Epidermal melanocyte (primary cell): ENCODE measurements around the gene IGF2BP2.
"Not testable (repeated sequence)": the region's sequence is repeated elsewhere in the genome, so short reads cannot be mapped to it uniquely, and the experiment has no call there.

ENCODE experiments used
- DNase-seq: peaks from one replicate; pipeline ENCODE4 v3.0.0; 2011; ENCODE audit warnings: low spot score; ENCODE audit not compliant: insufficient read length

IGF2BP2 gene

DNA sequence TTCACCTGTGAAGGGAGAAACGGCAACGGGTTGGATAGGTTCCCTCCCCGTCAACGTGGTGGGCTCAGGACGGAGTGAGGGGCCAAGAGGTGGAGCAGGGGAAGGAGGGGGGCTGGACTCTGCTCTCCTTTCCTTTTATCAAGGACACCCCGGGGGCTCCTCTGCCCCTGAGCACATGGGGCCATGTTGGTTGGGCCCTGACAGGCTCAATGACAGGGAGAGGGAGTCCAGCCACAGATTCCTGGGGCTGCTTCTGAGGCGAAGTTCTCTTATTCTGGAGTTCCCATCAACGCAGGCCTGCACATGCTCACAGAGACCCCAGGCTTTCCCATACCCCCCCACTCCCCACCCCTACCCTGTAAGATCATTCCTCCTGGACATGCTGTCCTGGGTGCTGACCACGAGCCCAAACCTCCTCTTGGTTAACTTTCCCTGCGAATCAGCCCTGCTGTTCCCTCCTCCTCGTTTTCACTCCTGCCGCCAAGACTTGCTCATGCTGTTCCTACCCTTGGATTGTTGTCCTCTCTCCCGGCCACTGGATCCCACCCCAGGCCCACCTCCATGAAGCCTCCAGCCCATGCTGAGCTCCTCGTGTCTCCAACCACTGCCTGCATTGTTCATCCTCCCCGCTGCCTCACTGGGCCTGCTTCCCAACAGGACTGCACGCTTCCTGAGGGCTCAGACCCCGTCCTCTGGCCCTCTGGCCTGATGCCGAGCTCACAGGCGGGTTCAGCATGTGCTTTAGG lies 177.5 kb downstream of the IGF2BP2 start:
- no peak for DNase-seq

DNA sequence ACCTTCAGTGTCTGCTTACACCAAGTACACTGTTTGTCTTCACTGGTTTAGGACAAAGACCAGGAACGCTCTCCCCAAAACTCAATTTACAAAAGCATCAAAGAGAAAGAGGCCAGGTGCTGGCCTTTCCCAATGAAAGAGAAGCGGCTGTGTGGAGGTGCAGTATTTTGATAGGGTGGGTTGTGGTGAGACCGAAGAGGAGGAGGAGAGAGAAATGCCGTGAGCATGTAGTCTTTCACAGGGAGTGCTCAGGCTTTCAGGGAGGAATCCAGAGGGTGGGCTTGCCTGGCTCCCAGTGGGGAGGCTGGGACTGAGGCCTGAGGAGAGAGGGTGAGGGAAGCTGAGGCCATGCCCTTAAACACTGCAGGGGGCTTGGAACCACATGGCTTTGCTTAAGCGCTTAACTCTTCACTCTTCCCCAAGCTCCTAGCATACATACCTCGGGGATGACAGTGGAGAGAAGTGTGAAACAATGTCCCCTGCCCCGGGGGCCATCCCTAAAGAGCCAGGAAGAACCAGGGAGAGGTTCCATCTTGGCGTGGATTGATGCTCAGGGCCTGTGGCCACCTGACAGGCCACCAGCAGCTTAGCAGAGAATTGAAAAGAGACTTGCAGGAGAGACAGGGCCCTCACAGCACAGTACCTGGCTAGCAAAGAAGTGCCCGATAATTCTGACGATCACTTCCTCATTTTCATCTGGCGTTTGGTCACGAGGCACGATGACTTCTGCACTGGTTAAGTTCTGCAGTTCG lies 178.3 kb downstream of the IGF2BP2 start:
- DNase-seq = no peak

DNA sequence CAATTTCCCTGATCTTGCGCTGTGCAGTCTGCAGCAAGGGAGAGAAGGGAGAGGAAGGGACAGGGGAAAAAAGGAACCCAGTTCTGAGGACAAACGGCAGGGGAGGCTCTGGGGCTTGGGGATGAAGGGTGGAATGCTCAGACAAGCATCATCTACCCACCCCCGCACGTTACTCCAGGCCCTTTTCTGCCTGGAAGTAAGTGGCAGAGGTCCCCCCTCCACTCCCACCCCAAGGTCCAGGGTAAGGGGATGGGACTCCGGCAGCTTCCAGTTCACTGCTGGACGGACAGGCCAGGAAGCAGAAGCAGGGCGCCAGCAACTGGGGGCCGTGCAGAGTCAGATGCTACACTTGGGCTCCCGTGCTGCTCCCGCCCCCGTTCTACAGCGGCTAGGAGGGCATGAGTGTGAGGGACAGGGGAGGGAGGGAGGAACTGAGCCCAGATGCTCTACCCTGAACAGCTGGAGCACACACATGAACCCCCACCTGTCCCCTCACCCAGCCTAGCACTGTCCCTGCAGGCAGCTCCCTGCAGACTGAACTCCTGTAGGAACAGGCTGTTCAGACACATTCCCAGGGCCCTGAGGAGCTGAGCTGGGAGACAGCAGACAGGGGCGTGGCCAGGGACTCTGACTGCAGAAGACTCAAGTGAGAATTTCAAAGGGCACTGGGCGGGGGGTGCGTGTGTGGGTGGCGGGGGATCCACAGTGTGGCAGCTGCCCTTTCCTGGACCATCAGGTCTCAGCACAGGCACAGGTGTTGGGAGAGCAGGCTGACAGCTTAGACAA lies 179.1 kb downstream of the IGF2BP2 start:
- no peak for DNase-seq

DNA sequence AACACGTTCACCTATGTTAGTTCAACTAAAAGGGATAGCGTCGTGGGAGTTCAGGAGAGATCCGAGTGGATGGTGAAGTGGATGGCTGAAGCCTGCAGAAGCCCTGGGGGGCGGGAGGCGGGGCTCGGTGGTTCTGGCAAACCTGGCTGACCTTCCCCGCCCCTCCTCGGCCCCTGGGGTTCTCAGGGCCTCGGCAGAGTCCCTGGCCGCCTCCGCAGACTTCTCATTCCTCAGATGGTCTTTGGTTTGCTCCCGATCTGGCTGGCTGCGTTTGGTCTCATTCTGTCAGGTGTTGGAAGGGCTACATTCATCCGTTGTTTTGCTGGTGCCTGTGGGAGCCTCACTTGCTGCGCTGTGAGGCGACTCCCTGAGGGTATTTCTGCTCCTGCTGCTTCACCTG lies 179.7 kb downstream of the IGF2BP2 start:
- not testable (repeated sequence) for DNase-seq

DNA sequence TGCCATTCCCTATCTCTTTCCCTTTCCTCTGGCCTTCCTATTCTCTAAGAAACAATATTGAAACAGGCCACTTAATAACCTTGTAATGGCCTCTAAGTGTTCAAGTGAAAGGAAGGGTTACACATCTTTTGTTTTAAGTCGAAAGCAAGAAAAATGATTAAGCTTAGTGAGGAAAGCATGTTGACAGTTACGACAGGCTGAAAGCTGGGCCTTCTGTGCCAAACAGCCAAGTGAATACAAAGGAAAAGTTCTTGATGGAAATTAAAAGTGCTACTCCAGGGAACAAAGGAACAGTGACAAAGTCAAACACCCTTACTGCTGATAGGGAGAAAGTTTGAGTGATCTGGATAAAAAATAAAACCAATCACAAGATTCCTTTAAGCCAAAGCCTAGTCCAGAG lies 184.5 kb downstream of the IGF2BP2 start:
- no peak for DNase-seq

DNA sequence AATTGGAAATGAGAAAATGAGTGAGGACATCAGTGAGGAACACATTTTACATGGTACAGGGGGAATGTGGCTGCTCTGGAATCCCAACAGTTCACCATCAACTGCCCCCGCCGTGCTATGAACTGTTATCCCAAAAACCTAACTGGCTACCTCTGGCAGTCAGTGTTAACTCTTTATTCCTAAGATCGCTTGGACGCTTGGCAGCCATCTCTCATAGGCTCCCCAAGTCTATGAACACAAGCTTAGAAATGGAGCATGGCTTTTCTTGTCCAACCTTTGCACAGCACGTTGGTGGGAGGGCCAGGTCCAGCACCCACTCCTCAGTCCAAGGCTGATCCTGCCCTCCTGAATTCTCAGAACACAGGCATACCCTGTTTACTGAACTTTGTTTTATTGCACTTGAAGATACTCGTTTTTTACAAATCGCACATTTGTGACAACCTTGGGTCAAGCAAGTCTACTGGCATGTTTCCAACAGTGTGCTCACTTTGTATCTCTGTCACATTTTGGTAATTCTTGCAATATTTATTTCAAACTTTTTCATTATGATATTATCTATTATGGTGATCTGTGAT lies 185.1 kb downstream of the IGF2BP2 start:
- DNase-seq = no peak

DNA sequence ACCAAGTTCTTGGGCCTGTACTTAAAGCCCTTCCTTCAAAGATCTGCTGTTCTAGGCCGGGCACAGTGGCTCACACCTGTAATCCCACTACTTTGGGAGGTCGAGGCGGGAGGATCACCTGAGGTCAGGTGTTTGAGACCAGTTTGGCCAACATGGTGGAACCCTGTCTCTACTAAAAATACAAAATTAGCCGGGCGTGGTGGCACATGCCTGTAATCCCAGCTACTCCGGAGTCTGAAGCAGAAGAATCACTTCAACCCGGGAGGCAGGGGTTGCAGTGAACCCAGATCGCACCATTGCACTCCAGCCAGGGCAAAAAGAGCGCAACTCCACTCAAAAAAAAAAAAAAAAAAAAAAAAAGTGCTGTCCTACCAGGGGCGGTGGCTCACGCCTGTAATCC lies 186.2 kb downstream of the IGF2BP2 start:
- DNase-seq = not testable (repeated sequence)

DNA sequence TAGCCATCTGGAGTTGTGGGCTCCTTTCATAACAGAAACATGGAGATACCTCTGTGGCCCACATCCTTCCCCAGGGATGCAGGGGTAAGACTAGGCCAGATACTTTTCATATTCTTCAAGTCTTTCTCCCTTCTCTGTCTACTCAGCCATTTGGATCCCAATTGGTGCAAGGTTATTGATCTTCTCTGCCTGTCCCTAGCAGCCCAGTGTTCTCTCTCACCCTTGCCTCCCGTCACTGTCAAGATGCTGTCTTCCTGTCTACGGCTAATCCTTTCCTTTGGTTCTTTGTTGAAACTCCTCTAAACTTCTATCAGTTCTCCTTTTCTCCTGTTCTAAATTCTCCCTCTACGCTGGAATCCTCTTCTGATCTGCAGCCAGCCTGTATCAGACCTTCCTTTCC lies 187.5 kb downstream of the IGF2BP2 start:
- DNase-seq = no peak

DNA sequence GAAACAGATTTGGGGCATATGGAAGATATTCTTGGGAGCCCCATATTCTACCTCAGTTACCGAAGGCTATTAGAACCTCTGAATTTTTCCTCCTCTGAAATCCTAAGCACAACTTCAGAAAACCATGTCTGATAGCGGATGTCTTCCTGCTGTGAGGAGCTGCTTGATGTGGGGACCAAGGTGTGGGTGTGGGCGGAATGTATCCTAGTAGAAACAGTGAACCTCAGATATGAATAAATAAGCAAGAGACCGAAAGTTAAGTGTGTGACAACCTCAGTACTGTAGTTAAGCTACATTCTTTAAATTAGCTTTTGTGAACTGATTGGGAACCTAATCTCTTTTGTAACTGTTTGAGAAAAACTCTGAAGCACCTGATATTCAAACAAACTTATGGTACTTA lies 191.8 kb downstream of the IGF2BP2 start:
- no peak for DNase-seq

DNA sequence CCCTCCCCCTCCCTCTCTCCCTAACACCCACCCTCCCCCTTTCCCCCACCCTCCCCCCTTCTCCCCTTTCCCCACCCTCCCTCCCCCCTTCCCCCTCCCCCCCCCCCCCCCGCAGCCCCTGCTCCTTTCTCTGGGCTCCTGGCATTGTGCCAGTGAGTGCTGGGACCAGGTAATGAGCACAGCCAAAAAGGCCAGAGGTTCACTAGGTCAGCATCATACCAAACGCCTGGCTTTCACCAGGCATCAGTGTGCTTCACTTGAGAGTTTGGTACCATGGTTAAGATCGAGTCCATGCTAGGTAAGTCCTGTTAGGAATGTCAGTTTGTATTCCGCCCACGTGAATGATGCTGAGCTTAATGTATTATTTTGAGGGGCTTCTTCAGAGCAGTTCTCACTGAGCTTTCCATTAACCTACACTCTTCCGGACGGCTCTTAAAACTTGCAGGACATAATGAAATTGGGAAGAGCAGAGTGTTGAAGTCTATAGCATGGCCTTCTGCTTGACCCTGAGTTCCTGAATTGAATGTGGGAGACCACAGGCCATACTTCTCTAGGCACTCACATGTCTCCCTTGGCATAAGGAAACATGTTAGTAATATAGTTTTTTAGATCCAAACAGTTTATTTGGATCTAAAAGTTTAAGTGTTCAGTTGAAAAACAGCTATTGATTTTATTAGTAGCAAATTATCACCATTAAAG lies 193.2 kb downstream of the IGF2BP2 start:
- no peak for DNase-seq

DNA sequence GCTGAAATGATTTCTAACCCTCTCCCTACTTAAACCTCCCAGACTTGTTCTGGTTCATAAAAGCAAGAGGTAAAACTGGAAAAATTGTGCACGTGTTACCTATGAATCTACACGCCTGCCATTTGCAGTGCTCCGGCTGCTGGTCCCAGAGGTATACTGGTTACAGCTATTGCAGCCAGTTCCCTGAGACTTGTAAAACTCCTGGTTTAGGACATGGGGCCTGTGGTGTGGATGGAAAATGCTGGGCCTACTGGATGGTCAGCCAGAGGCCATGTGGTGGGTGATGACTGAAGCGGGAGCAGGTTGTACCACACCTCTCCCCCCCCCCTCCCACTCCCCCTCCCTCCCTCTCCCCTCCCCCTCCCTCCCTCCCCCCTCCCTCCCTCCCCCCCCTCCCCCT lies 193.7 kb downstream of the IGF2BP2 start:
- no peak for DNase-seq

DNA sequence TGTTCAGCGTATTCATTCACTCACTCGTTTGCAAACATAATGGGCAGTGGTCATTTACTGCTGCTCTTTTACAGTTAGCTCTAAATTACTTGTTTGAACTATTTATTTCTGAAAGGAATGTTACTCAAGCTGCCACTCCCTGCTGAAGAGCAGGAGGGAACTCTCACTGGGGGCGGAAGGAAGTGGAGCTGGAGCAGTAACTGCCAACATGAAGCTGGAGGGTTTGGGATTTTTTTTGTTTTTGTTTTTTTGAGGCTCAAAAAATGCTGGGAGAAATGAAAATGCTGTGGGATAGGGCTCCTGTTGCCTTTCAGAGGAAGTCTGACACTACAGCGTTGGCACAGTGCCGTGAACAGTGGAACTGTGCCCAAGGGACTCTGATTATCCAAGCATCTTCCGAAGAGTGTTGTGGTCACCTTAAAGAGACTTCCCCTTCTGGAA lies 194.6 kb downstream of the IGF2BP2 start:
- no peak for DNase-seq

DNA sequence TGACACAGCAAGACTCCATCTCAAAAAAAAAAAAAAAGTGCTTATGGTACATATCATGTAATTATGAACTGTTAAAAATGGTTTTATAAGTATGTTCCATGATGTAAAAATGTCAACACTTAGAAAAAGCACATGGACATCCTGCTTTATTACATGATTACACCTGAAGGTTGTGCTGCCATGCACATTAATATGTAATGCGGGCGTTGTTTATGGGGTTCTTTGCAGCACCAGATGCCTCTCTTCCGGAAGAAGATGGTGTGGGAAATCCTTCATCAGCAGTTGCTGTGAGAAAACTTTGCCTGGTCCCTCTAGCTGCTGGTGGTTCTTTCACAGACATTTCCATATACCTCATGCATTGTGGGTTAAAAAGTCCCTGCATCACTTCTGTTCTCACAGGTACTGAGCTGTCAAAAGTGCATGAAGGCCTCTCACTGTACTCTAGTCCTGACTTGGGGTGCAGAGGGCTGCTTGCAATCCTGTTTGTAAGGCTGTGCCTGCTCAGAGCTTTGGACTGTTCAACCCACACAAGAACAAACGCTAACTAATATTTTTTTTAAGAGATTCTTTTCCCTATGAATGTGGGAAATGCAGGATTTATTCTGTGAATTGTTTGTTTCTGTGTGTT lies 195.2 kb downstream of the IGF2BP2 start:
- DNase-seq = no peak

DNA sequence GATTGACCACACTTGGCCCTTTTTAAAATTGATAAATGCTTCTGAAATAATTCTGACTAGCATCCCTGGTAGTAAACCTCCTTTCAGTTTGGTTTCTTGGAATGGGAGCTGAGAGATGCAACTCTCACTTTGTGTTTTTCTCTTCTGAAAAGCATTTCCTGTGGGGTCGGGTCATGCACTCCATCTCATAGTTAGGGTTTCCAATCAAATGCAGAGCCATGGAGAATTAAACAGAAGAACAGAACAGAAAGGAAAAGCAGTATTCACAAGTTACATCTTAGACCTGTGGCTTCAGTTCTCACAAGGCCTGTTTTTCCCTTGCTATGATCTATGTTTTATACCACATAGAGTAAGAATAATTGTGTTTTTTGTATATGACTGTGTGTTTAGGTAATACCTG lies 199.1 kb downstream of the IGF2BP2 start:
- no peak for DNase-seq

DNA sequence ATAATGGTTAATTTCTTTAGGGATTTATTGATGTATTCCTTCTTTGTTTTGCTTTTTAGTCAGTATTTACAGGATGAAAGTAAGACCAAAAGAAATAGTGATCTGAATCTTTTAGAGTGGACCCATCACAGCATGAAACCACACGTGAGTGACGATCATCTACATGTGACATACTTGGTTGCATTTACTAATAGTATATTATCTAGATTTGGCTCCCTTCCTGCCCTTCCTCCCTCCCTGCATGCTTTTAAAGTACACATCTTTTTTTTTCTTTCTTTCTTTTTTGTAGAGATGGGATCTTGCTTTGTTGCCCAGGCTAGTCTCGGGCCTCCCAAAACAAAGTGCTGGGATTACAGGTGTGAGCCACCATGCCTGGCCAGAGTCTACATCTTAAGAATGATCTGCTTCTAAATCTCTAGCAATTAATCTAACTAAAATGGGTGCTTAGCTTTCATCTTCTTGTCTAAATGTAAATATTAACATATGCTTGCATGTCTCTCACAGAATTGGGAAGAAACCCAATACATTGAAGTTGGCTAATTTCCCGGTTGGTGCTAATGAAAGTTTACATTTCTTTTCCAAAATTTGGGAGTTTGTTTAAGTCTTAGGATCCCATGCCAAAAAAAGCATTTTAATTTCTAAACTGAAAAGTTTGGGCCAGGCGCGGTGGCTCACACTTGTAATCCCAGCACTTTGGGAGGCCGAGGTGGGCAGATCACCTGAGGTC lies 200.7 kb downstream of the IGF2BP2 start:
- DNase-seq = no peak

DNA sequence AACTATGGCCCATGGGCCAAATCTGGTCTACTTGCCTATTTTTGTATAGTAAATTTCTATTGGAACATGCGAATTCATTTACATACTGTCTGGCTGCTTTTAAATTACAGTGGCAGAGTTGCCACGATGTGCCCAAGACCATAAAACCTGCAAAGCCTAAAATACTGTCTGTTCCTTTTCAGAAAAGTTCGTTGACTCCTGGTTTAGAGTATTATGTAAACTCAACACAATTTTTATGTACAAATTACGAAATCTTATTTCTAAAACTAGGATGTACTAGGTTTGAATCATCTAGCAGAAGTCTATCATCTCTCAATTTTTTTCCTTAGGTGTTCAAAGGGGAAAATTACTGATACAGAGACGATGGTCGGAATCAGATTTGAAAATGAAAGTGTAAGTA lies 211.8 kb downstream of the IGF2BP2 start:
- DNase-seq = no peak

DNA sequence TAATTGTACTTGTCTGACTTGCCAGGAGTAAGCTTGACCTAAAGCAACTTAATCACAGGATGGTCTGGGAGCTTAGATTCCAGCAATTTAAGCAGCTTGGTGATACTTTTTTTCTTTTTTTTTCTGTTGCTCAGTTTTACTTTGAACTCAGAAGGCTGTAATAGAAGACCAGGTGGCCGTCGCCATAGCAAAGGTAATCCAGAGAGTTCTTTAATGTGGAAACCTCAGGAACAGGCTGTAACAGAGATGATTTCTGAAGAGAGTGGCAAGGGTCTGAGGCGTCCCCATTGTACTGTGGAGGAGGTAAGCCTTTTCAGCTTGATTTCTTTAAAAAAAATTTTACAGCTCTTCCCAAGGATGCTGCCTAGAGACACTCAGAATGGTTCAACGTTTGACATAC lies 218.6 kb downstream of the IGF2BP2 start:
- no peak for DNase-seq

DNA sequence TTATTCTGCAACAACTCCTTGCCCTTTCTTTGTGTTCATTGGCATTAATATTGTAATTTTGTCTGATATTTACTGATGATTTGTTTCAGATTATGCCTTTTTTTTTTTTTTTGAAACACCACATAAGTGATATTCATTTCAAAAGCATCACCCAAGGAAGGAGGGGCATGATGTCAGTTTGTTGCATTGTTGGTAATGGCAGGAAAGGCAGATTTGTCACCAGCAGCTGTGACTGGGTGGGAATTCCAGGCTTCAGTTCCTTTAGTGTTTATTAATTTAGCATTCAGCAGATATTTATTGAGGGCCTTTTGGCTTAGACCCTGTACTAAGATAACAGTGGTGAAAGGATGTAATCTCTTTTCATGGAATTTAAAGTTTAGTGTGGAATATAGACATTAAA lies 219.3 kb downstream of the IGF2BP2 start:
- DNase-seq = no peak

DNA sequence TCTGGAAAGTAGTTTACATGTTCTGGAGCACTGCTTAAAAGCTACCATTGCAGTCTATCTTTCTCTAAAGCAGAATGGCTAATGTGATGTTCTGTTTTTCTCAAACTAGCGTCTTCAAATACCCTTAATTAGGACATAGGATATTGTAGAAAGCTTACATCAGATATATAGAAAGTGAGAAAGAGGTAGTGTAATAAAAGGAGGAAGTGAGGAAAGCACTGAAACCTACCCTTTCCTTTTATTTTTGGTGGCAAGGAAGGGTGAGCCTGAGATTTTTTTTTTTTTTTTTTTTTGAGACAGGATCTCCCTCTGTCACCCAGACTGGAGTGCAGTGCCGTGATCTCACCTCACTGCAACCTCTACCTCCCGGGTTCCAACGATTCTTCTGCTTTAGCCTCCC lies 229.3 kb downstream of the IGF2BP2 start:
- DNase-seq = no peak

DNA sequence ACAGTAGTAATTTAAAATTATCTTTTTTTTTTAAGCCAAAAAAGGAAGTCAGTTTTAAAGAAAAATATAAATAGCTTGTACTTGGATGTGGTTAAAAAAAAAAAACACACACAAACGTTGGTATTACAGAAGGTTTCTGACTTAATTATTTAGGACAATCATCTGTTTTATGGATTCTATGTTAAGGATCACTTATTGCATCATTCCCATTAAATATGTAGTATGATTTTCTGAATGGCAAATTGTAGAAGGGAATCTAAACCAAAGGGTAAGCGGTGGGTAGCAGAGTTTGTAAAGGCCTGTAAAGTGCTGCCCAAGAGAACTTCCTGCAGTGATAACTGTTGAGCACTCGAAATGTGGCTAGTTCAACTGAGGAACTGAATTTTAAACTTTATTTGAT lies 230.8 kb downstream of the IGF2BP2 start:
- DNase-seq = no peak
